K562 treated with DMSO at 1 percent for 12 hours (cell line): ENCODE data around the gene ZNF385D. TPM values are rescaled to one million over a fixed set of nuclear protein-coding genes. Genes with fewer than 3 reads are reported as not detected.

Experiments
- total RNA-seq: library from RNA; unstranded; fragments of 300-600 nt; gene quantifications from 2 replicates; pipeline ENCODE4 v1.2.3, GENCODE V29; 2022; ENCODE audit not compliant: insufficient read depth

The ZNF385D gene
- total RNA-seq, result not detected in 2 replicates

GRCh38 chr3:21750831-21751391, at the start of gene ZNF385D:
ZNF385D (minus strand) TSS chr3:21751210; CDS start chr3:21750916, 294 bp downstream.

